OCI-LY7 (cell line): ENCODE data around the gene BCL2L13. TPM values are rescaled to one million over a fixed set of nuclear protein-coding genes. Genes with fewer than 3 reads are reported as not detected.
A peak's percentile ranks its signal among the peaks of the same experiment; 100 is the strongest.

Experiments
- BruUV-seq: library from RNA; stranded (reverse); fragments of 400-500 nt; replicated peaks from 2 replicates; lab custom pipeline; 2021; lab: Mats Ljungman, UMichigan
- CTCF ChIA-PET: fragments of 300-600 bp; sonication (Branson Sonifier 250); formaldehyde crosslinking; loops from one replicate; lab custom pipeline; 2022; ENCODE audit warnings: antibody characterized with exemption; ENCODE audit not compliant: unreplicated experiment; lab: Charles Lee
- POLR2A ChIA-PET: fragments of 300-600 bp; sonication (Branson Sonifier 250); formaldehyde crosslinking; loops from one replicate; lab custom pipeline; 2022; ENCODE audit warnings: antibody characterized with exemption; lab: Charles Lee
- DNase-seq: peaks from one replicate; pipeline ENCODE4 v3.0.0-alpha.2; 2015; ENCODE audit warnings: low spot score
- H2AFZ ChIP-seq: fragments of 200-600 bp; sonication (generic), shearing (Covaris generic); 2 replicates; pipeline ENCODE4 v1.6.1; 2014; ENCODE audit warnings: mild to moderate bottlenecking, antibody characterized with exemption, low read length, moderate library complexity
- H3K27ac ChIP-seq: fragments of 200-600 bp; sonication (generic); 2 replicates; pipeline ENCODE4 v1.5.1; 2014; ENCODE audit warnings: mixed run types, low read depth, mild to moderate bottlenecking, moderate library complexity, low read length, inconsistent platforms; ENCODE audit not compliant: poor library complexity, severe bottlenecking
- H3K36me3 ChIP-seq: fragments of 200-600 bp; sonication (generic); 2 replicates; pipeline ENCODE4 v1.6.1; 2014; ENCODE audit warnings: mild to moderate bottlenecking, antibody characterized with exemption, low read length, moderate library complexity, mixed read lengths; ENCODE audit not compliant: insufficient read depth
- H3K4me1 ChIP-seq: fragments of 200-600 bp; sonication (generic); 2 replicates; pipeline ENCODE4 v1.5.1; 2014; ENCODE audit warnings: mild to moderate bottlenecking, low read length; ENCODE audit not compliant: insufficient read depth, poor library complexity, severe bottlenecking
- H3K4me2 ChIP-seq: fragments of 200-600 bp; sonication (generic); 2 replicates; pipeline ENCODE4 v1.6.1; 2014; ENCODE audit warnings: mild to moderate bottlenecking, low read length
- H3K4me3 ChIP-seq: fragments of 200-600 bp; sonication (generic); 2 replicates; pipeline ENCODE4 v1.5.1; 2014; ENCODE audit warnings: mild to moderate bottlenecking, low read depth, low read length; ENCODE audit not compliant: poor library complexity, severe bottlenecking
- H3K79me2 ChIP-seq: fragments of 200-600 bp; sonication (generic); 2 replicates; pipeline ENCODE4 v1.6.1; 2016; ENCODE audit warnings: low read depth, mild to moderate bottlenecking, low read length, moderate library complexity, mixed read lengths; ENCODE audit not compliant: insufficient read depth
- H3K9me2 ChIP-seq: fragments of 200-600 bp; sonication (generic); 2 replicates; pipeline ENCODE4 v1.6.1; 2016; ENCODE audit warnings: mild to moderate bottlenecking, low read length, mixed read lengths; ENCODE audit not compliant: insufficient read depth
- H3K9me3 ChIP-seq: fragments of 200-600 bp; sonication (generic); 2 replicates; pipeline ENCODE4 v1.6.1; 2014; ENCODE audit warnings: mild to moderate bottlenecking, mixed run types, low read length, mixed read lengths
- H4K20me1 ChIP-seq: fragments of 200-600 bp; sonication (generic); 2 replicates; pipeline ENCODE4 v1.6.1; 2014; ENCODE audit warnings: mild to moderate bottlenecking, antibody characterized with exemption, low read length, moderate library complexity, mixed read lengths; ENCODE audit not compliant: insufficient read depth
- EZH2phosphoT487 ChIP-seq: fragments of 200-600 bp; sonication (generic); IDR thresholded peaks from 2 replicates; pipeline ENCODE4 v1.6.1; 2018; ENCODE audit warnings: low read depth, borderline replicate concordance, mild to moderate bottlenecking, mixed run types, antibody characterized with exemption, low read length, moderate library complexity, mixed read lengths
- intact Hi-C: fragments of 100-400 bp; cut with micrococcal nuclease; formaldehyde crosslinking; loops from one replicate; pipeline ENCODE4 v1.10.0; 2022; ENCODE audit not compliant: unreplicated experiment
- total RNA-seq, 2 experiments: library from RNA; depleted of rRNA in 1 of 2; stranded (reverse); fragments of >200 nt in 1 of 2; shearing (Covaris generic) in 1 of 2; gene quantifications; 2 replicates each; pipeline ENCODE4 v1.2.3, GENCODE V29; 2014 to 2022
- TF ChIP-seq, protein P1 (sequence below): fragments of 200-600 bp; sonication (generic); conservative IDR thresholded peaks from 2 replicates; pipeline ENCODE4 v1.5.1; 2014; ENCODE audit warnings: mild to moderate bottlenecking, antibody characterized with exemption, low read length, moderate library complexity, mixed read lengths

The BCL2L13 gene
- total RNA-seq, 2 experiments from 2014 or later, result 25.2 to 38.3 TPM

DNA sequence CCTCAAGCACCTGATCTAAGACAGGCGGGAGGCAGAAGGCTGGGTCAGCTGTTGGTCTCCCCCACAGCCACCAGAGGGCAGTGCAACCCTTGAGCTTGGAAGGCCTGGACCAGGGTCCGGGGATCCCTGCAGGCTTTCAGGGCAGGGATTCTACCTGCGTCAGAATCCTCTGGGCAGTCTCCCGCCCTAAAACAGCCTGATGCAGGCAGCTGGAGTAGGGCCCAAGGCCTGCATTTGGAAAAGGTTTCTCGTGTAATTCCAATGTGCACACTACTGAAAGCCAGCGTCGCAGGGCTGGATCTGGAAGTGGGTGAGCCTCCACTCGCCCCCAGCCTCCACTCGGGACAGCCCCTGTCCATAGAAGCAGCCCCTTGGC lies 104.0 kb downstream of the BCL2L13 start:
- CTCF ChIA-PET, result interaction anchor here (0.5 to 0.6 kb wide), 2 partner anchors 43 to 58 kb away, joined by 3 read pairs; no protein-coding TSS in a partner anchor
- Histone ChIP-seq H3K4me3 (no peak overlapping the region), H3K4me2 (no peak overlapping the region), H4K20me1 (no peaks in the 10 kb centered on the region), H3K9me3 (no peaks in the 10 kb centered on the region), H3K27ac (no peak overlapping the region), H3K79me2 (no peaks in the 10 kb centered on the region), H3K36me3 (peaks cover 25% of the 10 kb centered on the region), H2AFZ (no peak overlapping the region), H3K4me1 (peaks cover 15% of the 10 kb centered on the region), H3K9me2 (no peaks in the 10 kb centered on the region)
- peak; percentile 87 for DNase-seq
- BruUV-seq, result no TSS peak
- intact Hi-C loops, result loop anchor here (1.0 kb wide), 6 partner anchors 30 to 334 kb away; no protein-coding TSS in a partner anchor
- POLR2A ChIA-PET, result interaction anchor here (0.6 to 1.3 kb wide), 4 partner anchors 10 to 525 kb away, joined by 5 to 8 read pairs (median 6); no protein-coding TSS in a partner anchor
- no peak for TF ChIP-seq EZH2phosphoT487
- TF ChIP-seq, protein P1, sequence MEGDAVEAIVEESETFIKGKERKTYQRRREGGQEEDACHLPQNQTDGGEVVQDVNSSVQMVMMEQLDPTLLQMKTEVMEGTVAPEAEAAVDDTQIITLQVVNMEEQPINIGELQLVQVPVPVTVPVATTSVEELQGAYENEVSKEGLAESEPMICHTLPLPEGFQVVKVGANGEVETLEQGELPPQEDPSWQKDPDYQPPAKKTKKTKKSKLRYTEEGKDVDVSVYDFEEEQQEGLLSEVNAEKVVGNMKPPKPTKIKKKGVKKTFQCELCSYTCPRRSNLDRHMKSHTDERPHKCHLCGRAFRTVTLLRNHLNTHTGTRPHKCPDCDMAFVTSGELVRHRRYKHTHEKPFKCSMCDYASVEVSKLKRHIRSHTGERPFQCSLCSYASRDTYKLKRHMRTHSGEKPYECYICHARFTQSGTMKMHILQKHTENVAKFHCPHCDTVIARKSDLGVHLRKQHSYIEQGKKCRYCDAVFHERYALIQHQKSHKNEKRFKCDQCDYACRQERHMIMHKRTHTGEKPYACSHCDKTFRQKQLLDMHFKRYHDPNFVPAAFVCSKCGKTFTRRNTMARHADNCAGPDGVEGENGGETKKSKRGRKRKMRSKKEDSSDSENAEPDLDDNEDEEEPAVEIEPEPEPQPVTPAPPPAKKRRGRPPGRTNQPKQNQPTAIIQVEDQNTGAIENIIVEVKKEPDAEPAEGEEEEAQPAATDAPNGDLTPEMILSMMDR, result peak; percentile 81

DNA sequence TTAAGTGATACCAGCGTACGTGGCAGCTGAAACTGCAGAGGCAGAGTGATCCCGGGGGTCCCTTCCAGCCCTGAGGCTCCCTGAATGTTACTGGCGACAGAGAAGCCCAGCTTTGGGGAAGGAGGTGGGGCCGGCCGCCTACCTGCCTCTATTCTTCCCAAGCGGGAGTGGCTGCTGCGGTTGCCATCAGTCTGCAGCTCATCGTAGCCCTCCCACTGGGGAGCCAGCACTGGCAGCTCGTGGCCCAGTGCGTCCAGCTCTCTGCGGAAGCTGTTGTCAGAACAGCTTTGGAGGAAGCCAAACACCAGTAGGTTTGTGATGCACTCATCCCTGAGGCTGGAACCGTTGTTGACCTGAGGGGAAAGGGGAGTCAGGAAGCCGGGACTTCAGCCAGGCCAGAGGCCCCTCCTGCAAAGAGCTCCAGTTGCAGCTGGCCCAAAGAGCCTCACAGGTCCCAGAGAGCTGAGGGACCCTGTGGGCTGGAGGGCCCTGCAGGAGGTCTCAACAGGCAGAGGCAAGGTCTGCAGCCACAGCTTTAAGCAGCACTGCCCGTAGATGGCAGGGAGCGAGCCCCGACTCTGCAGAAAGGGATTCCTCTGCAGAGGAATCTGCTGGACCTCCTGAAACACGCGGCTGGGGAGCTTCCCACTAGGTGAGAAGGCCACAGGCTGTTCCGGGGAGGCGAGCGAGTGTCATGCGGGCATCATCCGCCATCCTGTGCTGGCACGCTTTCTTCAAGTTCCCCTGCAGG lies 105.3 kb downstream of the BCL2L13 start:
- H3K36me3 ChIP-seq, result peaks cover 12% of the 10 kb centered on the region
- POLR2A ChIA-PET, result interaction anchor here (0.6 to 1.3 kb wide), 2 partner anchors 9 to 86 kb away, joined by 3 to 5 read pairs; no protein-coding TSS in a partner anchor
- no peaks in the 10 kb centered on the region for H3K9me2 ChIP-seq
- BruUV-seq, result no TSS peak
- no peak overlapping the region for H3K4me2 ChIP-seq
- no peak for TF ChIP-seq EZH2phosphoT487
- TF ChIP-seq, protein P1, result no peak
- DNase-seq, result no peak
- intact Hi-C loops, result no loop called here
- CTCF ChIA-PET, result interaction anchor here (0.5 to 1.4 kb wide), 3 partner anchors 28 to 240 kb away, joined by 3 to 6 read pairs (median 4); no protein-coding TSS in a partner anchor
- no peaks in the 10 kb centered on the region for H3K9me3 ChIP-seq
- H3K27ac ChIP-seq, result no peak overlapping the region
- no peak overlapping the region for H3K4me3 ChIP-seq
- no peaks in the 10 kb centered on the region for H3K79me2 ChIP-seq
- H3K4me1 ChIP-seq, result peaks cover 15% of the 10 kb centered on the region
- no peaks in the 10 kb centered on the region for H4K20me1 ChIP-seq
- no peak overlapping the region for H2AFZ ChIP-seq

DNA sequence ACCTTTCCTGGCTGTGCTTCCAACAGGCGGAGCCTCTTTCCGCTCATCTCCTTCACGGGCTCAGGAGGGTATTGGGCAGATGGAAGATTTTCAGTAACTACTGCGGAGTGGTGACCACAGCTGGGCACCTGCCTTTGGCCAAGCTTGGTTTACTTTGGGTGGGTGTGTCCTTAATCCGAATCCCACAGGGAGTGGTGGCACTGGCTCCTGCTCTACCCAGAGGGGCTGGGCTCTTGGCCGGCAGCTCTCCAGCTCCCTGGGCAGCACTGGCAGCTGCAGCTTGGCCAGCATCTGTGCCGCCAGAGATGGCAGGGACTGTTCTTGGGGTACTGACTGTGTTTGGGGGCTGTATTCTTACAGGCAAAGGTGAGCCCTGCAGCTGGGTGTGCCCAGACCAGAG lies 105.9 kb downstream of the BCL2L13 start:
- Histone ChIP-seq H3K27ac (no peak overlapping the region), H3K9me2 (no peaks in the 10 kb centered on the region), H2AFZ (no peak overlapping the region), H3K4me1 (peaks cover 15% of the 10 kb centered on the region), H3K4me2 (peak overlapping the region; percentile 18; the same call in 1 of the 2 replicates), H3K4me3 (no peak overlapping the region), H4K20me1 (no peaks in the 10 kb centered on the region), H3K36me3 (peaks cover 10% of the 10 kb centered on the region), H3K79me2 (no peaks in the 10 kb centered on the region), H3K9me3 (no peaks in the 10 kb centered on the region)
- no peak for DNase-seq
- BruUV-seq, result no TSS peak
- CTCF ChIA-PET, result interaction anchor here (0.5 to 1.4 kb wide), 3 partner anchors 28 to 239 kb away, joined by 3 to 6 read pairs (median 4); no protein-coding TSS in a partner anchor
- intact Hi-C loops, result no loop called here
- no peak for TF ChIP-seq EZH2phosphoT487
- TF ChIP-seq, protein P1, result no peak
- POLR2A ChIA-PET, result interaction anchor here (2.0 kb wide), 1 partner anchor 33 kb away, joined by 7 read pairs; no protein-coding TSS in a partner anchor
